H1 (cell line): Measurements from ENCODE around the gene CCNG2. TPM values are rescaled to one million over a fixed set of nuclear protein-coding genes. Genes with fewer than 3 reads are reported as not detected.

Experiments
- RBBP5 ChIP-seq: IDR thresholded peaks from 2 replicates; pipeline ENCODE4 v1.7.1; 2012; ENCODE audit warnings: low read depth, mild to moderate bottlenecking, inconsistent platforms, low read length, moderate library complexity, borderline replicate concordance
- SIRT6 ChIP-seq: IDR thresholded peaks from one replicate; pipeline ENCODE4 v1.7.1; 2012; ENCODE audit warnings: low read length, inconsistent platforms
- polyA plus RNA-seq, 7 experiments: library from polyadenylated mRNA; depleted of rRNA in 3 of 7; stranded (reverse) in 5 of 7; unstranded in 2 of 7; fragments of >200 nt in 5 of 7; fragments of 200-250 nt in 2 of 7; gene quantifications; 1 replicate in 5 of 7; 2 replicates in 1 of 7; 4 replicates in 1 of 7; pipeline versions ENCODE4 v1.2.1 to v1.2.3, GENCODE V29; 2011 to 2013; ENCODE audit warnings: missing spikeins in 2 of 7, mixed read lengths in 2 of 7
- total RNA-seq: library from RNA; stranded (reverse); fragmentation: NEBNext Ultra II Directional; extraction: Animal tissue kit (Norgen Biotek cat#: 25700); gene quantifications from 2 replicates; pipeline ENCODE4 v1.2.1, GENCODE V29; 2021

The CCNG2 gene
- total and polyA plus RNA-seq, 2 of the 8 experiments (the other 6 are each of a cell fraction or from before 2014, with no cell fraction given): 3.5 to 13.9 TPM

DNA sequence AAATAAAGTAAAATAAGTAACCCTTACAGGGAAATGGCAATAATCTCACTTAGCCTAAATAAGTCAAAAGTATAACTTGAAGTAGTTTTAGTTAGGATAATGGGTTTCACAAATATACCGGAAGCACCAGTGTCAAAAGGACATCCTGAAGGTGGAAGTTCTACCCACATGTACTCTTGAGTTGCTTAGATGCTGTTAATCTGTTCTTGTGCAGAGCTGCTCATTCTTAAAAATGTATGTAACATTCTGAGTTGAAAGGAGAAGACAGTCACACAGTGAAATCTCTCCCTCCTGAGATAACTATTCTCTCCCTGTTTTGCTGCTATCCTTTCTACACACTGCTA lies 11.2 kb upstream of the CCNG2 start (continued):
- TF ChIP-seq RBBP5: no peak
- no peak for TF ChIP-seq SIRT6
